PC-3 (cell line): Measurements from ENCODE around the gene PLAGL2. TPM values are rescaled to one million over a fixed set of nuclear protein-coding genes. Genes with fewer than 3 reads are reported as not detected.

Experiments used
- ATAC-seq: fragments of 200-7000 bp; cut with Tn5 transposase; 2 replicates; pipeline ENCODE4 v1.9.1; 2020; ENCODE audit warnings: mild to moderate bottlenecking, moderate library complexity
- BruUV-seq: library from RNA; stranded (reverse); fragments of 400-500 nt; replicated peaks from 2 replicates; lab custom pipeline; 2021; lab: Mats Ljungman, UMichigan
- CTCF ChIA-PET: fragments of 300-600 bp; sonication (Branson Sonifier 250); formaldehyde crosslinking; loops from one replicate; lab custom pipeline; 2022; ENCODE audit warnings: antibody characterized with exemption; lab: Charles Lee
- POLR2A ChIA-PET: fragments of 300-600 bp; sonication (Branson Sonifier 250); formaldehyde crosslinking; loops from one replicate; lab custom pipeline; 2022; ENCODE audit warnings: antibody characterized with exemption; ENCODE audit not compliant: unreplicated experiment; lab: Charles Lee
- DNase-seq: peaks from one replicate; pipeline ENCODE4 v3.0.0-alpha.2; 2015
- H2AFZ ChIP-seq: fragments of 300-600 bp; sonication (generic); 2 replicates; pipeline ENCODE4 v1.6.0; 2016; ENCODE audit warnings: antibody characterized with exemption, low read length
- H3F3A ChIP-seq: fragments of 300-600 bp; sonication (generic); one replicate; pipeline ENCODE4 v1.6.0; 2017; ENCODE audit warnings: antibody characterized with exemption, low read length, control low read depth, mild to moderate bottlenecking; ENCODE audit not compliant: unreplicated experiment
- H3K27ac ChIP-seq: fragments of 300-600 bp; sonication (generic); 2 replicates; pipeline ENCODE4 v1.5.1; 2016; ENCODE audit warnings: mild to moderate bottlenecking, low read length
- H3K27me3 ChIP-seq: fragments of 300-600 bp; sonication (generic); 2 replicates; pipeline ENCODE4 v1.6.1; 2016; ENCODE audit warnings: low read length, mixed read lengths
- H3K36me3 ChIP-seq: fragments of 300-600 bp; sonication (generic); 2 replicates; pipeline ENCODE4 v1.6.1; 2016; ENCODE audit warnings: low read depth, mixed run types, low read length, mixed read lengths
- H3K4me1 ChIP-seq: fragments of 300-600 bp; sonication (generic); 2 replicates; pipeline ENCODE4 v1.5.1; 2016; ENCODE audit warnings: low read length; ENCODE audit not compliant: insufficient read depth
- H3K4me2 ChIP-seq: fragments of 300-600 bp; sonication (generic); 2 replicates; pipeline ENCODE4 v1.6.0; 2016; ENCODE audit warnings: low read length
- H3K4me3 ChIP-seq: fragments of 300-600 bp; sonication (generic); 2 replicates; pipeline ENCODE4 v1.5.1; 2016; ENCODE audit warnings: mild to moderate bottlenecking, low read length, mixed read lengths
- H3K79me2 ChIP-seq: fragments of 300-600 bp; sonication (generic); 2 replicates; pipeline ENCODE4 v1.6.1; 2017; ENCODE audit warnings: low read length, mixed read lengths
- H3K9ac ChIP-seq: fragments of 300-600 bp; sonication (generic); 2 replicates; pipeline ENCODE4 v1.6.0; 2016; ENCODE audit warnings: mild to moderate bottlenecking, low read length
- H3K9me2 ChIP-seq: fragments of 300-600 bp; sonication (generic); replicated peaks from 2 replicates; pipeline ENCODE4 v1.6.1; 2016; ENCODE audit warnings: mixed run types, low read length, mixed read lengths
- H3K9me3 ChIP-seq: fragments of 300-600 bp; sonication (generic); 2 replicates; pipeline ENCODE4 v1.6.1; 2016; ENCODE audit warnings: low read length, mixed read lengths
- H4K20me1 ChIP-seq: fragments of 300-600 bp; sonication (generic); 2 replicates; pipeline ENCODE4 v1.6.1; 2016; ENCODE audit warnings: low read length, mixed read lengths
- EZH2 ChIP-seq: fragments of 300-600 bp; sonication (generic); IDR thresholded peaks from one replicate; pipeline ENCODE4 v1.6.1; 2017; ENCODE audit warnings: antibody characterized with exemption, mild to moderate bottlenecking, low read length; ENCODE audit not compliant: unreplicated experiment
- EZH2phosphoT487 ChIP-seq: fragments of 300-600 bp; sonication (generic); IDR thresholded peaks from 2 replicates; pipeline ENCODE4 v1.6.1; 2018; ENCODE audit warnings: mild to moderate bottlenecking, antibody characterized with exemption, low read length, borderline replicate concordance
- intact Hi-C: fragments of 100-400 bp; cut with micrococcal nuclease; formaldehyde crosslinking; loops from 2 replicates; pipeline ENCODE4 v1.9.0; 2023
- total RNA-seq: library from RNA; depleted of rRNA; stranded (reverse); fragments of >200 nt; gene quantifications from 2 replicates; pipeline ENCODE4 v1.2.3, GENCODE V29; 2014
- TF ChIP-seq, protein P1 (sequence below): fragments of 300-600 bp; sonication (generic); conservative IDR thresholded peaks from 2 replicates; pipeline ENCODE4 v1.5.1; 2017; ENCODE audit warnings: antibody characterized with exemption, low read depth, mild to moderate bottlenecking, low read length

The PLAGL2 gene
- total RNA-seq, 1 experiment from 2014 or later, result 4.4 TPM

DNA sequence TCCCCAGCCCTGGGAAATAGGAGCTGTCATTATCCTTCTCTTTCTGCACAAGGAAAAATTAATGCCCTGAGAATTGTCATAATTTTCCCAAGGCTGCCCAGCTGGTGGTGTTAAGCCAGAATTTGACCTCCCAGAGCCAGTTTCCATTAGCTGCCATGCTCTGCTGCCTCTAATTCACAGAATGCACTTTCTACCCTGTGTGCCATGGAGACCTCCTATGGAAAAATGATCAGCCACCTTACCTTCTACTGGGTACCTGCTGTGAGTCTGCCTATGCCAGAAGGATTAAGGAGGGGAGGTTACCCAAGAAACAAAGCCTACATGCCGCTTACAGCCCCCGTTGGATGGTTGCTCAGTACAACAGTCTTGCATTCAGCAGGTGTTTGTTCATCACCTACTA is 29.3 kb upstream of the PLAGL2 start:
- CTCF ChIA-PET, result no interaction called here
- BruUV-seq, result TSS peak; percentile 25

GRCh38 chr20:32236048-32236533 is 28.5 kb upstream of the PLAGL2 start:
- CTCF ChIA-PET, result no interaction called here

More for the DNA sequence above, 29.3 kb upstream of the PLAGL2 start:
- Histone ChIP-seq H3K27me3 (no peaks in the 10 kb centered on the region), H3K9ac (no peak overlapping the region), H2AFZ (no peak overlapping the region), H3K27ac (no peak overlapping the region), H3K36me3 (peaks cover 33% of the 10 kb centered on the region), H3K4me3 (no peak overlapping the region), H3K9me2 (no peaks in the 10 kb centered on the region), H3K4me2 (no peak overlapping the region), H4K20me1 (no peaks in the 10 kb centered on the region), H3F3A (no peaks in the 10 kb centered on the region), H3K79me2 (no peaks in the 10 kb centered on the region), H3K9me3 (no peaks in the 10 kb centered on the region), H3K4me1 (peaks cover 12% of the 10 kb centered on the region)
- POLR2A ChIA-PET, result no interaction called here
- DNase-seq (no peak), ATAC-seq (no peak)
- TF ChIP-seq EZH2 (no peak), EZH2phosphoT487 (no peak)
- TF ChIP-seq, protein P1, sequence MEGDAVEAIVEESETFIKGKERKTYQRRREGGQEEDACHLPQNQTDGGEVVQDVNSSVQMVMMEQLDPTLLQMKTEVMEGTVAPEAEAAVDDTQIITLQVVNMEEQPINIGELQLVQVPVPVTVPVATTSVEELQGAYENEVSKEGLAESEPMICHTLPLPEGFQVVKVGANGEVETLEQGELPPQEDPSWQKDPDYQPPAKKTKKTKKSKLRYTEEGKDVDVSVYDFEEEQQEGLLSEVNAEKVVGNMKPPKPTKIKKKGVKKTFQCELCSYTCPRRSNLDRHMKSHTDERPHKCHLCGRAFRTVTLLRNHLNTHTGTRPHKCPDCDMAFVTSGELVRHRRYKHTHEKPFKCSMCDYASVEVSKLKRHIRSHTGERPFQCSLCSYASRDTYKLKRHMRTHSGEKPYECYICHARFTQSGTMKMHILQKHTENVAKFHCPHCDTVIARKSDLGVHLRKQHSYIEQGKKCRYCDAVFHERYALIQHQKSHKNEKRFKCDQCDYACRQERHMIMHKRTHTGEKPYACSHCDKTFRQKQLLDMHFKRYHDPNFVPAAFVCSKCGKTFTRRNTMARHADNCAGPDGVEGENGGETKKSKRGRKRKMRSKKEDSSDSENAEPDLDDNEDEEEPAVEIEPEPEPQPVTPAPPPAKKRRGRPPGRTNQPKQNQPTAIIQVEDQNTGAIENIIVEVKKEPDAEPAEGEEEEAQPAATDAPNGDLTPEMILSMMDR, result no peak
- intact Hi-C loops, result no loop called here

More at GRCh38 chr20:32236048-32236533, 28.5 kb upstream of the PLAGL2 start:
- H3K4me1 ChIP-seq, result peaks cover 12% of the 10 kb centered on the region
- DNase-seq (no peak), ATAC-seq (no peak)
- no peak overlapping the region for H3K27ac ChIP-seq
- intact Hi-C loops, result no loop called here
- no peaks in the 10 kb centered on the region for H3K9me3 ChIP-seq
- H3K9me2 ChIP-seq, result no peaks in the 10 kb centered on the region
- POLR2A ChIA-PET, result interaction anchor here (0.6 kb wide), 1 partner anchor 33 kb away, joined by 3 read pairs; no protein-coding TSS in a partner anchor
- H3K9ac ChIP-seq, result no peak overlapping the region
- H3K36me3 ChIP-seq, result peaks cover 38% of the 10 kb centered on the region
- no peaks in the 10 kb centered on the region for H3K79me2 ChIP-seq
- H3K4me3 ChIP-seq, result no peak overlapping the region
- H3K27me3 ChIP-seq, result no peaks in the 10 kb centered on the region
- no peaks in the 10 kb centered on the region for H4K20me1 ChIP-seq
- no peak for TF ChIP-seq EZH2
- TF ChIP-seq, protein P1, result no peak
- no peak for TF ChIP-seq EZH2phosphoT487
- BruUV-seq, result no TSS peak
- H3K4me2 ChIP-seq, result no peak overlapping the region
- H2AFZ ChIP-seq, result no peak overlapping the region
- no peaks in the 10 kb centered on the region for H3F3A ChIP-seq
